Glutamatergic neuron (in vitro differentiated cells): ENCODE results near the gene METTL25B. TPM values are rescaled to one million over a fixed set of nuclear protein-coding genes. Genes with fewer than 3 reads are reported as not detected.

Source experiments
- DNase-seq: peaks from one replicate; pipeline ENCODE4 v3.0.0; 2022
- H3K27ac Mint-ChIP-seq: one replicate; pipeline ENCODE4 v1.8.0; 2020; ENCODE audit warnings: mild to moderate bottlenecking, mixed read lengths, inconsistent platforms; ENCODE audit not compliant: unreplicated experiment
- H3K27me3 Mint-ChIP-seq: one replicate; pipeline ENCODE4 v1.8.0; 2020; ENCODE audit warnings: mild to moderate bottlenecking, moderate library complexity, mixed read lengths, inconsistent platforms; ENCODE audit not compliant: unreplicated experiment
- H3K36me3 Mint-ChIP-seq: one replicate; pipeline ENCODE4 v1.8.0; 2020; ENCODE audit warnings: mild to moderate bottlenecking, mixed read lengths, inconsistent platforms; ENCODE audit not compliant: unreplicated experiment
- H3K4me1 Mint-ChIP-seq: one replicate; pipeline ENCODE4 v1.8.0; 2020; ENCODE audit warnings: mild to moderate bottlenecking, low read depth, mixed read lengths, inconsistent platforms; ENCODE audit not compliant: unreplicated experiment
- H3K4me3 Mint-ChIP-seq: one replicate; pipeline ENCODE4 v1.8.0; 2020; ENCODE audit warnings: mild to moderate bottlenecking, mixed read lengths, inconsistent platforms; ENCODE audit not compliant: unreplicated experiment
- H3K9me3 Mint-ChIP-seq: one replicate; pipeline ENCODE4 v1.8.0; 2020; ENCODE audit warnings: mild to moderate bottlenecking, moderate library complexity, mixed read lengths, inconsistent platforms; ENCODE audit not compliant: unreplicated experiment
- total RNA-seq: library from RNA; stranded (reverse); fragmentation: NEBNext Ultra II Directional; extraction: Animal tissue kit (Norgen Biotek cat#: 25700); gene quantifications from one replicate; pipeline ENCODE4 v1.2.1, GENCODE V29; 2021; ENCODE audit not compliant: unreplicated experiment
- TF ChIP-seq, protein P1 (sequence below): fragments of 200-600 bp; sonication (generic); IDR thresholded peaks from one replicate; pipeline ENCODE4 v1.5.0; 2021; ENCODE audit not compliant: partially characterized antibody, unreplicated experiment

The METTL25B gene
- total RNA-seq, 1 donor from 2014 or later, result 27.1 TPM

DNA sequence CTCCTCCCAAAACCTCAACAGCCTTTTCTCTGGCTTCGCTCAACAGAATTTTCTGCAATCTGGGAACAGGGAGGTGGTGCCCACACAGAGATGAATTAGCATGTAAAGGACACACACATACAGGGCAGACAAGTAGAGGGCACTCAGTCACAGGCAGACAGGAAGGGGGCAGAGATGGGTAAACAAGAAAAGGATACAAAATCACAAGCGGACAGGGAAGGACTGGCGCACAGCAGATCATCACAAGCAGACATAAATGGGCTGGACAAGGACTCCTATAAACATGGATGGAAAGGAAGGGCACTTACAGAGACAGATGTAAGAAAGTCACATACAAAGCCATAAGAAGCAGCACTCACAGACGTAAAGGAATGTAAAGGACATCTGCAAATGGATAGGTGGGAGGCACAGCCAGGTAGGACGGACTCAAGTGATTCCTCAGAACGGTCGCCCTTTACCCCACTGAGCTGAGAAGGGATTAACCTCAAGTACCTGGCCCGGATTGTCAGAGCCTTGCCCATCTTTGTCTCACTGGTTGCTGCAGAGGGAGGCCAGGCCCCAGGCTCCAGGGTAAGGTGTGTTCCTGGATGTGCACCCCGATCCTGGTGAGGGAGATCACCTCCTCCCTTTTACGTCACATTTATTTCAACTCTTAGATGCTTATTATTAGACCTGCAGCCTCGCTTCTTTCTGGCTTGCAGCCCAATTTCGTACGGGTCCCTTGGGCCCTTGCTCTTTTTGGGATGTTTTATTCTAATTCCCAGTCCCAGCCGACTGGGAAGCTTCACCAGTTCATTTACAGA is 38.2 kb downstream of the METTL25B start:
- Mint-ChIP-seq H3K9me3 (peaks cover 4% of the 10 kb centered on the region), H3K36me3 (no peaks in the 10 kb centered on the region), H3K4me1 (peaks cover 19% of the 10 kb centered on the region), H3K27ac (no peak overlapping the region), H3K27me3 (peaks cover 6% of the 10 kb centered on the region), H3K4me3 (no peak overlapping the region)
- DNase-seq, result no peak
- TF ChIP-seq, protein P1, sequence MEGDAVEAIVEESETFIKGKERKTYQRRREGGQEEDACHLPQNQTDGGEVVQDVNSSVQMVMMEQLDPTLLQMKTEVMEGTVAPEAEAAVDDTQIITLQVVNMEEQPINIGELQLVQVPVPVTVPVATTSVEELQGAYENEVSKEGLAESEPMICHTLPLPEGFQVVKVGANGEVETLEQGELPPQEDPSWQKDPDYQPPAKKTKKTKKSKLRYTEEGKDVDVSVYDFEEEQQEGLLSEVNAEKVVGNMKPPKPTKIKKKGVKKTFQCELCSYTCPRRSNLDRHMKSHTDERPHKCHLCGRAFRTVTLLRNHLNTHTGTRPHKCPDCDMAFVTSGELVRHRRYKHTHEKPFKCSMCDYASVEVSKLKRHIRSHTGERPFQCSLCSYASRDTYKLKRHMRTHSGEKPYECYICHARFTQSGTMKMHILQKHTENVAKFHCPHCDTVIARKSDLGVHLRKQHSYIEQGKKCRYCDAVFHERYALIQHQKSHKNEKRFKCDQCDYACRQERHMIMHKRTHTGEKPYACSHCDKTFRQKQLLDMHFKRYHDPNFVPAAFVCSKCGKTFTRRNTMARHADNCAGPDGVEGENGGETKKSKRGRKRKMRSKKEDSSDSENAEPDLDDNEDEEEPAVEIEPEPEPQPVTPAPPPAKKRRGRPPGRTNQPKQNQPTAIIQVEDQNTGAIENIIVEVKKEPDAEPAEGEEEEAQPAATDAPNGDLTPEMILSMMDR, result no peak

DNA sequence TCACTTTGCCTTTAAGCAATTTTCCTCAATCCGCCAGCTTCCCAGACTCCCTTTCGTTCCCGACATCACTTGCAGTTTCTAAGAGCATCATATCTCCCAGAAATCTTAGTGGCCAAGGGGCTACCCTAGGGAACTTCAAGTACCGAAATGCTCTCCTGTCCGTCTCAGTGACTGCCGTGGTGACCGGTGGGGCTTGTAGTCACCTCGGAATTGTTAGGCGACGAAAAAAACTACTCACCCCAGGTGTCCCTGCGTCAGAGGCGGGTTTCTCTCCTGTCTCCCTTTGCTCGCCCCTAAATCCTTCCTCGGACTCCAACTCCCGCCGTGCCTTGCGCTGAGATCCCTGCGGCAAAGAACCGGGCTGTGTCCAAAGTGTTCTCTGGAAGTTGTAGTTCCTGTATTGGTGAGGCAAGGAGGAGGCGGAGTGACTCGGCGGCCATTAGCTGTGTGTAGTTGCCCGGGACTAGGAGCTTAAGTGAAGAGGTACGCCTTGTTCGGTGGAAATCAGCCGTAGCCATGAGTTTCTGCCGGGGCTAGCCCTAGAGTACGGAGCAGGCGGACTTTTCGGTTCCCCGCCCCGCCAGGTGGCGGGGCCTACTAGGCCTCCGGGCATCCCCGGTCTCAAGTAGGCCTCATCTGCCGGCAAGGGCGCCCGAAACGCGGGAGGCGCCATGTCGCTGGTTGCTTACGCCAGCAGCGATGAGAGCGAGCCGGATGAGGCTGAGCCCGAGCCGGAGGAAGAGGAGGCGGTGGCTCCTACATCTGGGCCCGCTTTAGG is 39.0 kb downstream of the METTL25B start, which contains the start of gene PRCC:
Gene PRCC (plus strand): TSS at position 435 of the 778 bp plus-strand sequence. CDS start 237 bp downstream, at position 672.
- H3K36me3 Mint-ChIP-seq, result no peaks in the 10 kb centered on the region
- peak within 1 kb of the TSS; percentile 82 for H3K27ac Mint-ChIP-seq
- DNase-seq, result peak; percentile 94
- no peak within 1 kb of the TSS for H3K4me3 Mint-ChIP-seq
- peaks cover 21% of the 10 kb centered on the region for H3K4me1 Mint-ChIP-seq
- peaks cover 6% of the 10 kb centered on the region for H3K27me3 Mint-ChIP-seq
- TF ChIP-seq, protein P1, result no peak
- peaks cover 4% of the 10 kb centered on the region for H3K9me3 Mint-ChIP-seq

DNA sequence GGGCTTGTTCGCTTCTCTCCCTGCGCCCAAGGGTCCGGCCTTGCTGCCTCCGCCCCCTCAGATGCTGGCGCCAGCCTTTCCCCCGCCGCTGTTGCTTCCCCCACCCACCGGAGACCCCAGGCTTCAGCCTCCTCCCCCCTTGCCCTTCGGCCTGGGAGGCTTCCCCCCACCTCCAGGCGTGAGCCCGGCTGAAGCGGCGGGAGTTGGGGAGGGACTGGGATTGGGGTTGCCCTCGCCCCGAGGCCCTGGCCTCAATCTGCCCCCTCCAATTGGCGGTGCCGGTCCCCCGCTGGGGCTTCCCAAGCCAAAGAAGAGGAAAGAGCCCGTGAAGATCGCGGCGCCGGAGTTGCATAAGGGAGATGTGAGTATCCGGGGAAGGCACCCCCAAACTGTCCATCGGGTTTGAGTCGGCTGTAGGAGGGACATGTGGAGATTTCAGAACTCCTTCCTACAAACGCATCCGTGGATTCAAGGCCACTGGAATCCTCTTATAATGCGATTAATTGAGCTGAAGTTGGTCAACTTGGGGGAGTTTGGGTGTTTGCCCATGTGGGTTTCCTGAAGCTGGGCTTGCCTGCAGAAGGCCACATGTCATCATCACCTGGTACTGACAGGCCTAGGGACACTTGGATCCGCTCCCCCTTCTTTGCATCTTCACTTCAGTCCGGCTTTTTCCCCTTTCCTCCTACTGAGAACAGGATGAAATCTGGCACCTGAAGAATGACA is 39.8 kb downstream of the METTL25B start:
- Mint-ChIP-seq H3K27ac (peak overlapping the region; percentile 82), H3K4me1 (peaks cover 29% of the 10 kb centered on the region), H3K36me3 (no peaks in the 10 kb centered on the region)

DNA sequence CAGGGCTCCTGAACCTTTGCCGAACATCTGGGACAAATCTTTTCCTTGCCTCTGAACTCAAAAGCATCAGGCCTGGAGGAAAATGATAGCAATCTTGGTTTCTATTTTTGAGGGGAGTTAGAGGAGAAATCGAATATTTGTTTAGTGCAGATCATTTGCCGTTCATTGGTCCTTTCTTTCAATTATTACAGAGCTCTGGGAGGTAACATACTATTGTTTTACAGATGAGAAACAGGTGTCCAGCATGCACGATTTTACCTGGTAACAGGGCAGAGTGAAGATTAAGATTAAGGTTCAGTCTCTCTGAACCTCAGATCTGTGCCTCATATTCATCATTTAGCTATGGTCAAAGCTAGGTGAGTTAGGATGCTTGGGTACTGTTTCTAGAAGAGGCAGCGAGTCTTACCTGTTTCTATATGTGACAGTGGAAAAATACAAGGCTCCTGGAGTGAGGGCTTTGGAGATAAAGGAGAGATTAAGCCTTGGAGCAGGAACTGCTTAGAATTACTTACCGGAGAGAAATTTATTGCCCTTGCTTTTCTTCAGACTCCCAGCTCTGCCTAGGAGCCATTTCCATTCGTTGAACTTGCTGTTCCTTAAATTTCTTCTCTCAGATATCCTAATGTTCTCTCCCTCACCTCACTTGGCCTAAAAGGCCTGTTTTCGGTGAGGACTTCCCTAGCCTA is 40.5 kb downstream of the METTL25B start:
- Mint-ChIP-seq H3K9me3 (peaks cover 7% of the 10 kb centered on the region), H3K4me1 (peaks cover 35% of the 10 kb centered on the region), H3K27me3 (peaks cover 6% of the 10 kb centered on the region), H3K4me3 (no peak overlapping the region), H3K27ac (peak overlapping the region; percentile 82), H3K36me3 (no peaks in the 10 kb centered on the region)
- no peak for DNase-seq
- TF ChIP-seq, protein P1, result no peak

More for the DNA sequence above, 39.8 kb downstream of the METTL25B start:
- no peak overlapping the region for H3K4me3 Mint-ChIP-seq
- peaks cover 7% of the 10 kb centered on the region for H3K9me3 Mint-ChIP-seq
- H3K27me3 Mint-ChIP-seq, result peaks cover 6% of the 10 kb centered on the region
- TF ChIP-seq, protein P1, result no peak
- peak; percentile 34 for DNase-seq
